ENCODE measurements around the gene SHOC2. TPM values are rescaled to one million over a fixed set of nuclear protein-coding genes. Genes with fewer than 3 reads are reported as not detected.

Gene SHOC2
- total RNA-seq, 1 donor from 2014 or later = 48.9 TPM

DNA sequence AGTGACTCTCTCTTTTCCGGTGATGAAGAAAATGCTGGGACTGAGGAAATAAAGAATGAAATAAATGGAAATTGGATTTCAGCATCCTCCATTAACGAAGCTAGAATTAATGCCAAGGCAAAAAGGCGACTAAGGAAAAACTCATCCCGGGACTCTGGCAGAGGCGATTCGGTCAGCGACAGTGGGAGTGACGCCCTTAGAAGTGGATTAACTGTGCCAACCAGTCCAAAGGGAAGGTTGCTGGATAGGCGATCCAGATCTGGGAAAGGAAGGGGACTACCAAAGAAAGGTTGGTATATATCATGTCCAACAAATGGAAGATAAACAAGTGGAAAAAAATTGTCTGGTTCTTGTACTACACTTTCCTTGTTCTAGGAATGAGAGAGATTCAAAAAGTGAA lies 38.2 kb upstream of the SHOC2 start:
- Mint-ChIP-seq H3K27me3 (ENCODE audit: unreplicated experiment) (peaks cover 1% of the 10 kb centered on the region), H3K4me3 (ENCODE audit: unreplicated experiment) (no peak overlapping the region), H3K27ac (ENCODE audit: unreplicated experiment) (no peak overlapping the region), H3K4me1 (ENCODE audit: unreplicated experiment) (no peaks in the 10 kb centered on the region), H3K9me3 (ENCODE audit: unreplicated experiment) (no peaks in the 10 kb centered on the region), H3K36me3 (ENCODE audit: low read depth, unreplicated experiment) (peaks cover 5% of the 10 kb centered on the region)
- no peak for DNase-seq (ENCODE audit: low spot score)
- TF ChIP-seq, protein P1, sequence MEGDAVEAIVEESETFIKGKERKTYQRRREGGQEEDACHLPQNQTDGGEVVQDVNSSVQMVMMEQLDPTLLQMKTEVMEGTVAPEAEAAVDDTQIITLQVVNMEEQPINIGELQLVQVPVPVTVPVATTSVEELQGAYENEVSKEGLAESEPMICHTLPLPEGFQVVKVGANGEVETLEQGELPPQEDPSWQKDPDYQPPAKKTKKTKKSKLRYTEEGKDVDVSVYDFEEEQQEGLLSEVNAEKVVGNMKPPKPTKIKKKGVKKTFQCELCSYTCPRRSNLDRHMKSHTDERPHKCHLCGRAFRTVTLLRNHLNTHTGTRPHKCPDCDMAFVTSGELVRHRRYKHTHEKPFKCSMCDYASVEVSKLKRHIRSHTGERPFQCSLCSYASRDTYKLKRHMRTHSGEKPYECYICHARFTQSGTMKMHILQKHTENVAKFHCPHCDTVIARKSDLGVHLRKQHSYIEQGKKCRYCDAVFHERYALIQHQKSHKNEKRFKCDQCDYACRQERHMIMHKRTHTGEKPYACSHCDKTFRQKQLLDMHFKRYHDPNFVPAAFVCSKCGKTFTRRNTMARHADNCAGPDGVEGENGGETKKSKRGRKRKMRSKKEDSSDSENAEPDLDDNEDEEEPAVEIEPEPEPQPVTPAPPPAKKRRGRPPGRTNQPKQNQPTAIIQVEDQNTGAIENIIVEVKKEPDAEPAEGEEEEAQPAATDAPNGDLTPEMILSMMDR (IDR thresholded peaks at IDR 0.05; ENCODE audit: unreplicated experiment) = no peak

DNA sequence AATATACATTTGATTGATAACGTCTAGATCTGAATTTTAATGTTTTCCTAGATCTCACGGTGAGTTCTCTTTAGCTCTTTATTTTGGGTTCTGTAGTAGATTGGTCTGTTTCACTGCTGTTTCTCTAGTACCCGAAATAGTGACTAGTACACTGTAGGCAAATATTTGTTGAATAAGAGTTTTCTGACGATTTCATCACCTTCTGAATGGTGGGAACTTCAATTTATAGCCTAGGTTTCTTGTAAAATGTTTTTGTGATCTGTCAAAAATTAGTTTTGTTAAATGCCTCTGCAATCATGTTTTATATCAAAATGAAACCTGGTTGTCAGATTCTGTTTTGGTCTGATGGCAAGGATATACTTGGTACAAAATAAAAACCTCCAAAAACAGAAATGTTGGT lies 37.5 kb upstream of the SHOC2 start:
- H3K4me3 Mint-ChIP-seq (ENCODE audit: unreplicated experiment) = no peak overlapping the region
- H3K9me3 Mint-ChIP-seq (ENCODE audit: unreplicated experiment) = no peaks in the 10 kb centered on the region
- peaks cover 5% of the 10 kb centered on the region for H3K36me3 Mint-ChIP-seq (ENCODE audit: low read depth, unreplicated experiment)
- H3K27ac Mint-ChIP-seq (ENCODE audit: unreplicated experiment) = no peak overlapping the region
- DNase-seq (ENCODE audit: low spot score) = no peak
- TF ChIP-seq, protein P1 (IDR thresholded peaks at IDR 0.05; ENCODE audit: unreplicated experiment) = no peak
- H3K4me1 Mint-ChIP-seq (ENCODE audit: unreplicated experiment) = no peaks in the 10 kb centered on the region
- H3K27me3 Mint-ChIP-seq (ENCODE audit: unreplicated experiment) = peaks cover 1% of the 10 kb centered on the region

DNA sequence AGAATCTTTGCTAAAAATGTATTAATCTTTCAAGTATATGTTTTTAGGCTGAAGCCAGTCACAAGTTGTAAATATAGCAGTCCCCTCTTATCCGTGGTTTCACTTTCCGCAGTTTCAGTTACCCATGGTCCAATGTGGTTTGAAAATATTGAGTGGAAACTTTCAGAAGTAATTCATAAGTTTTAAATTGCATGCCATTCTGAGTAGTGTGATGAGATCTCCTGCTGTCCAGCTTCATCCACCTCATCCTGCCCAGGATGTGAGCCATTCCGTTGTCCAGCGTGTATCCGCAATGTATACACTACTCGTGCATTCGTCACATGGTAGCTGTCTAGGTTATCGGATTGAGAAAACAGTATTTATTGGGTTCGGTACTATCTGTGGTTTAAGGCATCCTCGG lies 35.5 kb upstream of the SHOC2 start:
- DNase-seq (ENCODE audit: low spot score) = no peak
- Mint-ChIP-seq H3K27ac (ENCODE audit: unreplicated experiment) (no peak overlapping the region), H3K9me3 (ENCODE audit: unreplicated experiment) (no peaks in the 10 kb centered on the region), H3K4me1 (ENCODE audit: unreplicated experiment) (no peaks in the 10 kb centered on the region), H3K27me3 (ENCODE audit: unreplicated experiment) (peaks cover 1% of the 10 kb centered on the region), H3K4me3 (ENCODE audit: unreplicated experiment) (no peak overlapping the region), H3K36me3 (ENCODE audit: low read depth, unreplicated experiment) (peaks cover 4% of the 10 kb centered on the region)
- TF ChIP-seq, protein P1 (IDR thresholded peaks at IDR 0.05; ENCODE audit: unreplicated experiment) = no peak

DNA sequence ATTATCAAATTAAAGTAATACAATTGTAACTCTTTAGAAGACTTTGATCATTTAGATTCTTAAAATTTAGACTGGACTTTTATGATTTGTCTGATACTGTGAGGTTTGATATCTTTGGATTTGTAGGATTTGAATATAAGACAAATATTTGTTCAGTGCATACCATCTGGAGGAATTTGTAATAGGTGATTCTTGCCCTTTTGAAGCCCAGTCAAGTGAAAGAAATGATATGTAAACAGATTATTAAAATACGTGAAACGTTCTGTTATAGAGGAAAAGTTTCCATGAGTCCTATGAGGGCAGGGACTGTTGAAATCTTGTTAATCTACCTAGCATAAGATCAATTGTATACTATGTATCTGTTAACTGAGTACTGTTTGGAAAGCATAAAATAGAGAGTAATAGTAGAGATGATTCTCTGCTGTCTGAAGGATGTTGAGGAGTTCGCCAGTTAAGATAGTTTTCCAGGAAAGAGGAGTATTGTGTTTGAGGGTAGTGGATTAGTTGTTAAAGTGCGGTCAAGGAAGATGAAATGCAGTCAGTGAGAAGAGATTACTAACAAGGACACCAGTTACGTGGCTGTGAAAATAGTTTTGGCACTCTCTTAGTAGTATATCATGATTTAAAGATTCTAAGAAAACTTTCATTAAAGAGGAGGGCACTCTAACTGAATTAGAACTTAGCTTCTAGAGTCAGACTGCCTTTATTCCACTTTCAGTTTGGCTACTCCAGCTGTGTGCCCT lies 33.3 kb upstream of the SHOC2 start:
- H3K36me3 Mint-ChIP-seq (ENCODE audit: low read depth, unreplicated experiment) = no peaks in the 10 kb centered on the region
- TF ChIP-seq, protein P1 (IDR thresholded peaks at IDR 0.05; ENCODE audit: unreplicated experiment) = no peak
- peaks cover under 1% of the 10 kb centered on the region for H3K27me3 Mint-ChIP-seq (ENCODE audit: unreplicated experiment)
- no peak for DNase-seq (ENCODE audit: low spot score)
- H3K4me3 Mint-ChIP-seq (ENCODE audit: unreplicated experiment) = no peak overlapping the region
- no peaks in the 10 kb centered on the region for H3K4me1 Mint-ChIP-seq (ENCODE audit: unreplicated experiment)
- no peak overlapping the region for H3K27ac Mint-ChIP-seq (ENCODE audit: unreplicated experiment)
- no peaks in the 10 kb centered on the region for H3K9me3 Mint-ChIP-seq (ENCODE audit: unreplicated experiment)

DNA sequence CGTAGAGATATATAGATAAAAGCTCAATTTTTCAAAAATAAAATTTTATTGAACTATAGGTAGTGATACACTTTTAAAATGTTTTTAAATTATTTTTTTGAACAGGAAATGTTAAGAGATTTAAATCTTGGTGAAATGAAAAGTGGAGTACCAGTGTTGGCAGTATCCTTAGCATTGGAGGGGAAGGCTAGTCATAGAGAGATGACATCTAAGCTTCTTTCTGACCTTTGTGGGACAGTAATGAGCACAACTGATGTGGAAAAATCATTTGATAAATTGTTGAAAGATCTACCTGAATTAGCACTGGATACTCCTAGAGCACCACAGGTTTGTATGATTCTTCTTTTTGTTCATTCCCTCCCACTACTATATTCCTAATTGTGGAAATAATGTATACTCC lies 31.8 kb upstream of the SHOC2 start:
- H3K36me3 Mint-ChIP-seq (ENCODE audit: low read depth, unreplicated experiment) = no peaks in the 10 kb centered on the region
- TF ChIP-seq, protein P1 (IDR thresholded peaks at IDR 0.05; ENCODE audit: unreplicated experiment) = no peak
- H3K27me3 Mint-ChIP-seq (ENCODE audit: unreplicated experiment) = no peaks in the 10 kb centered on the region

More for the DNA sequence above, 31.8 kb upstream of the SHOC2 start:
- Mint-ChIP-seq H3K4me1 (ENCODE audit: unreplicated experiment) (no peaks in the 10 kb centered on the region), H3K9me3 (ENCODE audit: unreplicated experiment) (no peaks in the 10 kb centered on the region), H3K4me3 (ENCODE audit: unreplicated experiment) (no peak overlapping the region), H3K27ac (ENCODE audit: unreplicated experiment) (no peak overlapping the region)
- no peak for DNase-seq (ENCODE audit: low spot score)

Measured in endothelial cell (in vitro differentiated cells).